Stomach (tissue), 9 donors: Measurements from ENCODE around the gene RAB9A. TPM values are rescaled to one million over a fixed set of nuclear protein-coding genes. Genes with fewer than 3 reads are reported as not detected.

Experiments
- DNase-seq, 2 donors: peaks; one replicate each; pipeline versions ENCODE4 v3.0.0 to v3.0.0-alpha.2; 2013 to 2019
- H3K27ac ChIP-seq, 5 donors: fragments of 200-600 bp in 4 of 5; sonication (generic) in 4 of 5; one replicate each; pipeline ENCODE4 v1.5.1; 2013 to 2019; ENCODE audit warnings: mild to moderate bottlenecking in 1 of 5, moderate library complexity in 1 of 5
- H3K27me3 ChIP-seq, 3 donors: fragments of 200-600 bp; sonication (generic); one replicate each; pipeline ENCODE4 v1.5.1; 2017 to 2019; ENCODE audit warnings: mixed run types in 1 of 3
- H3K36me3 ChIP-seq, 4 donors: fragments of 200-600 bp; sonication (generic); 1 replicate in 3 of 4; 2 replicates in 1 of 4; pipeline ENCODE4 v1.5.1; 2016 to 2019
- H3K4me1 ChIP-seq, 4 donors: fragments of 200-600 bp; sonication (generic); one replicate each; pipeline ENCODE4 v1.5.1; 2016 to 2019
- H3K4me3 ChIP-seq, 4 donors: fragments of 200-600 bp; sonication (generic) in 3 of 4; one replicate each; pipeline ENCODE4 v1.5.1; 2016 to 2019; ENCODE audit warnings: mild to moderate bottlenecking in 1 of 4
- H3K9me3 ChIP-seq, 4 donors: fragments of 200-600 bp; sonication (generic); one replicate each; pipeline ENCODE4 v1.5.1; 2016 to 2019
- CTCF ChIP-seq, 7 experiments: fragments of 450-650 bp in 4 of 7; fragments of 200-600 bp in 3 of 7; sonication (generic) in 3 of 7; IDR thresholded peaks; one replicate each; pipeline ENCODE4 v1.5.1; 2016 to 2019; ENCODE audit warnings: antibody characterized with exemption in 7 of 7, control low read depth in 2 of 7, mild to moderate bottlenecking in 1 of 7
- EP300 ChIP-seq: sonication (generic); formaldehyde crosslinking; IDR thresholded peaks from one replicate; pipeline ENCODE4 v1.6.1; 2017; ENCODE audit warnings: antibody characterized with exemption
- POLR2A ChIP-seq, 4 donors: fragments of 450-650 bp; IDR thresholded peaks; one replicate each; pipeline ENCODE4 v1.6.1; 2016; ENCODE audit warnings: antibody characterized with exemption in 4 of 4, control low read depth in 2 of 4, mild to moderate bottlenecking in 1 of 4, moderate library complexity in 1 of 4
- POLR2AphosphoS5 ChIP-seq, 3 donors: sonication (generic); formaldehyde crosslinking; IDR thresholded peaks; one replicate each; pipeline ENCODE4 v1.6.1; 2016; ENCODE audit warnings: antibody characterized with exemption in 3 of 3
- WGBS, 5 donors: extraction: QIAGEN DNeasy Blood & Tissue Kit in 3 of 5; methylation state at CpG; one replicate each; pipeline versions ENCODE4 v1.1.5 to v1.1.7; 2013 to 2018; 5-methylcytosine and 5-hydroxymethylcytosine counted together
- intact Hi-C: fragments of 100-400 bp; cut with DNase I; formaldehyde crosslinking; loops from one replicate; pipeline ENCODE4 v1.15.1; 2023; ENCODE audit warnings: low total_unique reads
- polyA plus RNA-seq, 3 donors: library from polyadenylated mRNA; stranded (reverse); fragments of 200-250 nt; gene quantifications; one replicate each; pipeline ENCODE4 v1.2.3, GENCODE V29; 2013
- total RNA-seq, 5 donors: library from RNA; depleted of rRNA; stranded (reverse); fragments of >200 nt; gene quantifications; one replicate each; pipeline versions ENCODE4 v1.1.0 to v1.2.3, GENCODE V29; 2014 to 2016
- donor health status: healthy with polysubstance abuse.
- donor health status: Bipolar disorder and iron deficiency.
- donor health status: healthy.

RAB9A gene
- total and polyA plus RNA-seq, 8 donors: 2.6 to 55.1 (median 12.9) TPM

DNA sequence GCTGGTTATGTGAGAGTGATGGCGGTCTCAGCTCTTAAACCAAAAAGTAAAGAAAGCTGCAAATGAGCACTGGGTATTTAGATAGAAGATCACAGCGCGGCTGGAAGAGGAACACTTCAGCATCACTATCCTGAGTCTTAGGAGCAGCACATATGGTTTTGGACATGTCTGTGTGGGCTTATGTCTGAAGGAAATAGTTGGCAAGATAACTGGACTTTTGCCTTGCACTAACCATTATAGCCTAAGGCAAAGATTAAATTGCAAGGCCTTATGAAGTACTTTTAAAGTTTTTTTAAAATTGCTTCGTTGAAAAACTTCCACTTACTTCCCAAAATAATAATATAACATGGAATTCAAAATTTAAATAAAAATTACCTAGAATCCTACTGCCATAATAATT is 4.6 kb upstream of the RAB9A start:
- TF ChIP-seq CTCF (IDR thresholded peaks at IDR 0.05) (no peak), POLR2A (IDR thresholded peaks at IDR 0.05) (no peak), EP300 (no peak), POLR2AphosphoS5 (IDR thresholded peaks at IDR 0.05) (no peak)
- intact Hi-C loops: no loop called here

GRCh38 chrX:13685126-13685763 is 3.7 kb upstream of the RAB9A start:
- H3K36me3 ChIP-seq: no peaks in the 10 kb centered on the region
- intact Hi-C loops: no loop called here
- no peak for DNase-seq
- peaks cover 0 to 1% (median 0%) of the 10 kb centered on the region in 4 donors for H3K4me1 ChIP-seq
- H3K9me3 ChIP-seq: no peaks in the 10 kb centered on the region
- 29 to 65% (median 37%) methylated on average over 3 of the region's 3 CpGs for WGBS, 5 donors
- peaks cover 0 to 7% (median 0%) of the 10 kb centered on the region in 3 donors for H3K27me3 ChIP-seq
- TF ChIP-seq EP300: no peak
- TF ChIP-seq POLR2A (IDR thresholded peaks at IDR 0.05): no peak
- TF ChIP-seq CTCF (IDR thresholded peaks at IDR 0.05): no peak
- no peak for TF ChIP-seq POLR2AphosphoS5 (IDR thresholded peaks at IDR 0.05)
- H3K4me3 ChIP-seq: no peak overlapping the region
- H3K27ac ChIP-seq: no peak overlapping the region

More for the DNA sequence above, 4.6 kb upstream of the RAB9A start:
- no peak overlapping the region for H3K4me3 ChIP-seq
- H3K9me3 ChIP-seq: no peaks in the 10 kb centered on the region
- H3K27ac ChIP-seq: no peak overlapping the region
- WGBS, 5 donors: 74 to 93% (median 88%) methylated on average over 4 of the region's 4 CpGs
- no peak for DNase-seq
- no peaks in the 10 kb centered on the region for H3K4me1 ChIP-seq
- peaks cover 0 to 7% (median 0%) of the 10 kb centered on the region in 3 donors for H3K27me3 ChIP-seq
- H3K36me3 ChIP-seq: no peaks in the 10 kb centered on the region

DNA sequence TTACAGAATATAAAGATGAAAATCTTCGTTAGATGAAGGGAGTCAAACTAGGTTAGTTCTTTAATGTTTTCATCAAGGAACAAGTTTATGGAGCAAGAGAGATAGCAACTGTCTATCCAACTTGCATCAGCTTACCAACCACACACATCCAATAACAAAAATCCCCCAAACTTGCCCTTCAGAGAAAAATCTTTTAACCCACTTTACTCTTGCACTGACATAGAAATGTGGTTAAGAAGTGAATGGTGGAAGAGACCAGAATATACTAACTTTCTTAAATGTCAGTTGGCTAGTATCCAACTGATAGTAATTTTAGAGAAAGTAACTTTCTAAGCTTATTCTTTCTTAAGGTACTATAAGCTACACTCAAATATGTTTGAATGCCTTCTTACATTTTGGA is 1.7 kb upstream of the RAB9A start:
- Histone ChIP-seq H3K4me3 (no peak overlapping the region), H3K4me1 (peaks cover 0 to 20% (median 15%) of the 10 kb centered on the region in 4 donors), H3K27me3 (peaks cover 0 to 7% (median 0%) of the 10 kb centered on the region in 3 donors), H3K9me3 (no peaks in the 10 kb centered on the region), H3K36me3 (no peaks in the 10 kb centered on the region), H3K27ac (no peak overlapping the region)
- intact Hi-C loops: no loop called here
- DNase-seq: no peak
- TF ChIP-seq POLR2AphosphoS5 (IDR thresholded peaks at IDR 0.05): no peak
- no peak for TF ChIP-seq POLR2A (IDR thresholded peaks at IDR 0.05)
- no peak for TF ChIP-seq CTCF (IDR thresholded peaks at IDR 0.05)
- TF ChIP-seq EP300: no peak
- WGBS, 5 donors: 65 to 100% (median 80%) methylated on average over 1 of the region's 1 CpG

GRCh38 chrX:13688384-13688957 is 457 bp upstream of the RAB9A start:
- Histone ChIP-seq H3K4me1 (peaks cover 3 to 32% (median 27%) of the 10 kb centered on the region in 4 donors), H3K27me3 (peaks cover 0 to 7% (median 0%) of the 10 kb centered on the region in 3 donors), H3K4me3 (peak overlapping the region; percentile 60 to 73 (median 66)), H3K36me3 (no peaks in the 10 kb centered on the region), H3K9me3 (no peaks in the 10 kb centered on the region), H3K27ac (peak overlapping the region; percentile 91 to 97 (median 96))
- intact Hi-C loops: no loop called here
- TF ChIP-seq EP300: no peak
- DNase-seq: no peak
- 3 to 19% (median 7%) methylated on average over 13 of the region's 13 CpGs for WGBS, 5 donors
